GM23248 (cell line): Measurements from ENCODE around the gene MCTP2.

Experiments used
- EZH2 ChIP-seq: fragments of 200-600 bp; sonication (generic); IDR thresholded peaks from 2 replicates; pipeline ENCODE4 v1.6.1; 2018; ENCODE audit warnings: antibody characterized with exemption, mild to moderate bottlenecking; ENCODE audit not compliant: insufficient read depth, poor library complexity, severe bottlenecking
- EZH2phosphoT487 ChIP-seq: fragments of 200-600 bp; sonication (generic); IDR thresholded peaks from 2 replicates; pipeline ENCODE4 v1.6.1; 2018; ENCODE audit warnings: antibody characterized with exemption, moderate library complexity, mild to moderate bottlenecking, low read depth; ENCODE audit not compliant: insufficient read depth

- TF ChIP-seq EZH2phosphoT487: no peak
- TF ChIP-seq EZH2: no peak
Measured at GRCh38 chr15:94370936-94371285, 139.6 kb downstream of the MCTP2 start.
